DMS 273 treated with DMSO at 0.1 percent for 48 hours (cell line): ENCODE results near the gene CFAP119.
A peak's percentile ranks its signal among the peaks of the same experiment; 100 is the strongest.

ENCODE experiments used
- DNase-seq: peaks from one replicate; lab custom pipeline; 2025; lab: John Stamatoyannopoulos, UW

The CFAP119 gene

GRCh38 chr16:30762991-30763725 lies 1.3 kb upstream of the CFAP119 start:
- no peak for DNase-seq

GRCh38 chr16:30761427-30761927 lies 385 bp downstream of the CFAP119 start:
- peak; percentile 48 for DNase-seq

DNA sequence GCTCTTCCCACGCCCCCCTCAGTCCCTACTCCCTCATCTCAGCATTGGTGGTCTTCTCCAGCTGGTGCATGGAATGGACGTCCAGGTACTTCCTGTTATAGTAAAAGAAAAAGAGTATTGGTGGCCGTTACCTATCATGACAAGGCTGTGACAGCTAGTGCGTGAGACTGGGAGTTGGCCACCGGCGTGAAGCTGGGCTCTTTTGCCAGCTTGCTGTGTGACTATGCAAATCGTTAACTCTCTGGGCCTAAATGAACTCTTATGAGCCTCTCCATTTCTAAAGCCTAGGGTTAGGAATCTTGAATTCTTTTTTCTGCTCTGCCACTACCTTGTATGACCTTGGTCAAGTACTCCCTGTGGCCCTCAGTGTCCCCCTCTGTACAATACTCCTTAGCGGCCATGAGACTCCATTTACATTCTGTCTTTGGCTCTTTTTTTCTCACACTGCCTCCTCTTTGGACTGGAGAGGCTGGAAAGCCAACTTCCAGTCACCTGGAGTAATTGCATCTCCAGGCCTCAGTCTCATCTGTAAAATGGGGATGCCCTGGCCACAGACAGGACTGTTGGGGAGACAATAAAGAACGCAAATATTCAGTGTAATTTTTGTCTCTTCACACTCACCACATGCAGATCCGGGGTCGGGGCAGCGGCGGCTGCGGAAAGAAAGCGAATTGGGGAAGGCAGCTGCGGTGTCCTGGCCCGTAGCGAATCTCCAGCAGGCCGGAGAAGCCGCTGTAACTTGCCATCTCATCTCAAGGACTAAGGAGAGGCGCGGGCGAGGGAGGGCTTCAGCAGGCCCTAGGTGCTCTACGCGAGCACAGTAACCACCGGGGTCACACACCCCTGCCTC lies 1.1 kb downstream of the CFAP119 start:
- DNase-seq = no peak

GRCh38 chr16:30760001-30760559 lies 1.8 kb downstream of the CFAP119 start:
- no peak for DNase-seq

GRCh38 chr16:30758988-30759491 lies 2.8 kb downstream of the CFAP119 start:
- DNase-seq = no peak

GRCh38 chr16:30757316-30757715 lies 4.5 kb downstream of the CFAP119 start:
- no peak for DNase-seq

DNA sequence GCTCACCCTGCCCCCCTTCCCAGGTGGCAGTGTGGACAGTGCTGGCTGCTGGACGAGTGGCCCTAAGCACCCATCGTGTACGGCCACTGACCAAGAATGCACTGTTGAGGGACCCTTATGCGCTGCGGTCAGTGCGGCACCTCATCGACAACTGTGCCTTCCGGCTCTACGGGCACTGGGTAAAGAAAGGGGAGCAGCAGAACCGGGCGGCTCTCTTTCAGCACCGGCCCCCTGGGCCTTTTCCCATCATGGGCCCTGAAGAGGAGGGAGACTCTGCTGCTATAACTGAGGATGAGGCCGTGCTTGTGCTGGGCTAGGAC lies 5.1 kb downstream of the CFAP119 start:
- DNase-seq = no peak

DNA sequence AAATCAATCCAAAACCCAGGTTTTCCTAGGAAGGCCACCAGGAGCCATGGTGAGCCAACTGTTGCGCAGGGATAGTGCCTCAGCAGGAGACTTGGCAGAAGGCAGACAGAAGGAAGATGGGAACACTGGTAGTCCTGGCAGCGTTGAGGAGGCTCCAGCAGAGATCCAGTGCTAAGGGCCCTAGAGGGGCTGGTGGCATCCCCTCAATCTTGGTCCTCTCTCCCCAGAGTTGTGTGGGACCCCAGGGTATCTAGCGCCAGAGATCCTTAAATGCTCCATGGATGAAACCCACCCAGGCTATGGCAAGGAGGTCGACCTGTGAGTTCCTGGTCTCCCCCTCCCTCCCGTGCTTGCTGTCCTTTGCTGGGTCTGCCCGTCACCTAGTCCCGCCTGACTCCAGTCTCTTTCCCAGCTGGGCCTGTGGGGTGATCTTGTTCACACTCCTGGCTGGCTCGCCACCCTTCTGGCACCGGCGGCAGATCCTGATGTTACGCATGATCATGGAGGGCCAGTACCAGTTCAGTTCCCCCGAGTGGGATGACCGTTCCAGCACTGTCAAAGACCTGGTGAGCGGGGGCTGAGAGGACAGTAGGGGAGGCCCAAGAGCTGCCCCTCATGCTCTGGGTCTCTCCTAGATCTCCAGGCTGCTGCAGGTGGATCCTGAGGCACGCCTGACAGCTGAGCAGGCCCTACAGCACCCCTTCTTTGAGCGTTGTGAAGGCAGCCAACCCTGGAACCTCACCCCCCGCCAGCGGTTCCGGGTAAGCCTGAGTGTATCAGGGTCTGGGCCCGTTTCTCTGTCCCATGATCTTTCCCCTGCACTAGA lies 5.7 kb downstream of the CFAP119 start:
- no peak for DNase-seq

DNA sequence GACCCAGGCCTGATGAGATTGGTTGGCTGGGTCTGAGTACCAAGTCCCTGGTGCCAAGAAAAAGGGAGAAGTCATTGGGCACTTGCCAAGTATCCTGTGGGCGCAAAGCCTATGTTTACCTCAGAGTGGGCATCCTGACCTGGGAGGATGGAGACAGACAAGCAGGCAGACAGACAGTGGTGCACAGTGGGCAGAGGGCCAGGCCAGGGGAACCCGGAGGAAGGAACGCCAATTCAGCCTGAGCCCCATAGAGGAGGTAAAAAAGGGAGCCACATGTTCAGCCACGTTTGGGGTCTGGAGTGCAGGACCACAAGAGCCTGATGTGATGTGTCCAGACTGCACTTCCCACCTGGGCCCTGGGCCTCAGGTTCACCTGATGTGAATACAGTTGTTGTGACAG lies 8.3 kb downstream of the CFAP119 start:
- DNase-seq = no peak

- no peak for DNase-seq
Measured at GRCh38 chr16:30750876-30751465, 10.9 kb downstream of the CFAP119 start.

DNA sequence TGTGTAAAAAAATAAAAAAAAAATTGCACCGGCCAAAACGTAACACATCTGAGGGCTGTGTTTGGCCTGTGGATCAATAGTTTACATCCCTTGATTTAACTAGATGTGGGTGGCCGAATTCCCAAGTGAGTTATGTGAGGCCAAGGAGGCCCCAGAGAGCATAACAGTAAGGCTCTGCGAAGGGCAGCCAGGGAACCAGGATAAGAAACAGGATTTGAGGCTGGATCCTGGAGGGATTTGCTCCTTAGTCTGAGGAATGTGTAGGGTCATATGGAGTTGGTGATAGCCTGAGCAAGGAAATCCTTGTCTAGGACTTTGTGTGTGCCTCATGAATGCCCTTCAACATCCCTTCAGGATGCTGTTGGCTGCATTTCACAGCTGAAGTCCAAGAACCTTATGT lies 11.7 kb downstream of the CFAP119 start:
- DNase-seq = no peak

GRCh38 chr16:30748634-30749445 lies 13.0 kb downstream of the CFAP119 start:
- no peak for DNase-seq

DNA sequence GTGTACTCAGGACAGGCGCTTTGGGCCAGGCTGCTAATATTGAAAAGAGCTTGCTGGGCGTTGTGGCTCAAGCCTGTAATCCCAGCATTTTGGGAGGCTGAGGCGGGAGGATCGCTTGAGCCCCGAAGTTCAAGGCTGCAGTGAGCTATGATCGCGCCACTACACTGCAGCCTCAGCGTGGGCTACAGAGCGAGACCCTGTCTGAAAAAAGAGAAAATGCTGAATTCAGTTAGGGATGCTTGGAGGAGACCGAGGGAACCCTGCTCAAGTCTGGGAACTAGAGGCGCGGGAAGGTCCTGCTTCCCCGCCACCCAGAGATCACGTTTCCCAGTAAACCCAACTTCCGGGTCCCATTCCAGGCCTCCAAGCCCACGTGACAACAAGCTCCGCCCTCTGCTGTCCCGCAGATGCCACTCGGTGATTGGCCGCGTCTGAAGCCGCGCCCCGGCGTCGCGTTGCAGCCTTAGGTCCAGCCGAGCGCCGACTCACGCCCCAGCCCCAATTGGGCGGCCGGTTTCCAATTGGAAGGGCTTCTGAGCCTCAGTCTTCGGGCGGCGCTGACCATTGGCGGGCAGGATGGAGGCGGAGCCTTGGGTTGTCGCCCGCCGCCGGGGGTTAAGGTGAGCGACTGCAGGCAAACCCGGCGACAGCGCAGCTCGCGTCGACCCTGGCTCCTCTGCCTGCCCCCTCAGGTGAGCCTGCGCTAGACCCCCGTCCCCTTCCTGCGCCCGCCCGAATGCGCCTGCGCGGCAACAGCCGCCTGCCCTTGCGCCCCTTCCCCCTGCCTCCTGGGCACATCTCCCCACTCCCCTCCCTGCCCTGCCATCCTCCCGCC lies 13.8 kb downstream of the CFAP119 start, which contains the start of gene PHKG2:
Gene PHKG2 (plus strand): TSS at position 627 of the 835 bp plus-strand sequence. CDS start 396 bp downstream, outside the sequence.
- peak; percentile 97 for DNase-seq

- no peak for DNase-seq
Measured at GRCh38 chr16:30747331-30747730, 14.5 kb downstream of the CFAP119 start.

DNA sequence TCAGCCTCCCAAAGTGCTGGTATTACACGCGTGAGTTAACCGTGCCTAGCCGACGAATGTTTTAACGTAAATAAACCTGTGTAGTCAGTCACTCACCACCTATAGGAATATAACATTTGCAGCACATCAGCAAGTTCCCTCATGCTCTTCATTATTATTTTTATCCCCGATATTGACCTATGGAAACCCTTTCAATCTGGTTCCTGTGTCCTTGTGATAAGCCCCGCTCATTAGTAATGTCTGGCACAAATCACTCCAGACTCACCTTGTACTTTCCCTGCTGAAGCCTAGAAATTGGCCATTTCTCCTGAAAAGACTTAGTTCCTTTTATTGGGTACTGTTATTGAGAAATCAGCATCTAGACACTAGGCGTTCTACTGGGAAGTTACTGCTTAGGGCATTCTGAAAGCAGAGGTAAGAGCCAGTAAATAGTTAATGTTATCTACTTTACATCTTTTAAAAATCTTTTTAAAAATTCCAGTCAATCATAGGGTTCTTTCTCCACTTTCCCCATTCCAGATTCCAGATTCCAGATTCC lies 15.2 kb downstream of the CFAP119 start:
- no peak for DNase-seq

DNA sequence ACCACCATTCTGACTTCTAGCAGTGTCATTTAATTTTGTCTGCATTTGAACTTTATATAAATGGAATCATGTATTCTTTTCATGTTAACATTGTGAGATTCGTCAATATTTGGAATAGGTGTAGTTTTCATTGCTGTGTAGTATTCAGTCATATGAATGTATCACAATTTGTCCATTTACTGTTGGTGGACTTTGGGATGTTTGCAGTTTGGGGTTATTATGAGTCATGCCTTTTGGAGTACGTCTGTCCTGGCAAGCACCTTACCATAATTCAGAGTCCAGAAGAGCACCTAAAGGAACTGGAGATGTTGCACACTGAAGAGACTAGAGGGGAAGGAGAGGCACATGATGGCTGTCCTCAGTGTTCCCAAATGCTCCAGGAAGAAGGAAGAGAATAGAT lies 16.8 kb downstream of the CFAP119 start:
- DNase-seq = no peak

DNA sequence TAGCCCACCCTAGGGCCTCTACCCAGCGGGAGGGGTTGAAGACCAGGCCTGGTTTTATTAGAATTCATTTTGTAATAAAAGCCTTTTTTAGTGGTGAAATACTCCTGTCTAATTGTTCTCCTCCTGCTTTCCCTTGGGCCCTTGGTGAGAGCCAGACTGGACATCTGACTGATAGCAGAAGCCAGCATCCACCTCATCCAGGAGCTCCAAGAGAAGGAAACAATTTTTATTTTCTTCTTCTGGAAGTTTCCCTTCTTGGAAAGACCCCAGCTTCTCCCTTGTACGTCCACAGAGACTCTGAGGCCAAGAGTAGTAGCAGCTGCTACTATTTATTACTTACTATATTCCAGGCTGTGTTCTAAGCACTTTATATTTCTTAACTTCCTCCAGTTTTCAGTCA lies 17.7 kb downstream of the CFAP119 start:
- DNase-seq = no peak

- no peak for DNase-seq
Measured at GRCh38 chr16:30743716-30744115, 18.1 kb downstream of the CFAP119 start.

DNA sequence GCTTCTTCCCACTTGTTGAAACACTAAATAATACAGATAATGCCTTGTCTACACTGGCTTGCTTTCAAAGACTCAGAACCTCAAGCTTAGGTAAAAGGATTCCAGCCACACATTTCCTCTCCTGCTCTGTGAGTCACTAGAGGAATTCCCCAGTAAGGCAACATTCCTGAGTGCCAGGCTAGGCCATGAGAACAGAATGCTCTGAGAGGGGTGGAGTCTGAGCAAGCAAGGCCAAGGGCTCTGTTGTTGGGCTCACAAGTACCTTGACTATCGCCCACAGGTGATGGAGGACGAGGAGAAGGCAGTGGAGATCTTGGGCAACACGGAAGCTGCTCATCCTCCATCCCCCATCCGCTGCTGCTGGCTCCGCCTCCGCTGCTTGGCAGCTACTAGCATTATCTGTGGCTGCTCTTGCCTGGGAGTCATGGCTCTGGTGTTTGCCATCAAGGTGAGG lies 20.4 kb downstream of the CFAP119 start:
- DNase-seq = no peak
